Motor neuron (in vitro differentiated cells): ENCODE results near the gene DCLK1. TPM values are rescaled to one million over a fixed set of nuclear protein-coding genes. Genes with fewer than 3 reads are reported as not detected.

ENCODE experiments used
- ATAC-seq, 8 experiments: fragments of 200-7000 bp; cut with Tn5 transposase; replicated peaks in 6 of 8; 2 replicates each; pipeline ENCODE4 v1.8.0; 2021; ENCODE audit warnings: mild to moderate bottlenecking in 8 of 8, moderate library complexity in 8 of 8
- H3K27ac ChIP-seq, 2 donors: fragments of 250-450 bp; sonication (Bioruptor Pico); 2 replicates each; pipeline ENCODE4 v1.9.0; 2021; ENCODE audit warnings: antibody characterized with exemption in 2 of 2, mild to moderate bottlenecking in 2 of 2, moderate library complexity in 1 of 2
- H3K4me1 ChIP-seq, 2 donors: fragments of 250-450 bp; sonication (Bioruptor Pico); replicated peaks in 1 of 2; 2 replicates each; pipeline ENCODE4 v1.6.1; 2021; ENCODE audit warnings: antibody characterized with exemption in 2 of 2, mild to moderate bottlenecking in 2 of 2, moderate library complexity in 1 of 2
- H3K4me3 ChIP-seq, 5 donors: fragments of 250-450 bp; sonication (Bioruptor Pico); 2 replicates each; pipeline ENCODE4 v1.9.0; 2021; ENCODE audit warnings: antibody characterized with exemption in 5 of 5, mild to moderate bottlenecking in 5 of 5, moderate library complexity in 4 of 5
- WGBS, 10 experiments: fragments of 450-650 bp; shearing (Covaris generic); methylation state at CpG; one replicate each; pipeline ENCODE4 v1.0.0; 2022; 5-methylcytosine and 5-hydroxymethylcytosine counted together
- in situ Hi-C, 9 experiments: fragments of 400-800 bp; cut with MboI; loops; one replicate each; pipeline ENCODE4 v1.15.0; 2021; ENCODE audit warnings: low sequenced_read_pairs in 9 of 9, low pct_unique_long_range_greater_than_20kb in 2 of 9; ENCODE audit not compliant: unreplicated experiment in 9 of 9
- total RNA-seq, 8 experiments: library from RNA; unstranded; fragments of 300-600 nt; gene quantifications; 2 replicates each; pipeline versions ENCODE4 v1.2.3 to v1.2.4, GENCODE V29; 2022

Gene DCLK1
- total RNA-seq, 8 experiments from 2014 or later, result 25.3 to 117 (median 58.2) TPM

GRCh38 chr13:35848336-35849255, 282.6 kb downstream of the DCLK1 start:
- peaks cover 0 to 4% of the 10 kb centered on the region in 2 donors for H3K4me1 ChIP-seq
- no peak overlapping the region for H3K4me3 ChIP-seq
- WGBS, 10 experiments, result 15 to 75% (median 61%) methylated on average over 2 to 3 of the region's 3 CpGs
- H3K27ac ChIP-seq, result no peak overlapping the region
- in situ Hi-C loops, result no loop called here
- no peak for ATAC-seq

- no peak overlapping the region for H3K27ac ChIP-seq
- ATAC-seq, result no peak
- H3K4me3 ChIP-seq, result no peak overlapping the region
- H3K4me1 ChIP-seq, result no peaks in the 10 kb centered on the region
- in situ Hi-C loops, result no loop called here
Observed at GRCh38 chr13:35843272-35843671, 287.9 kb downstream of the DCLK1 start.

- Histone ChIP-seq H3K4me1 (no peaks in the 10 kb centered on the region), H3K4me3 (no peak overlapping the region), H3K27ac (no peak overlapping the region)
- no peak for ATAC-seq
- WGBS, 10 experiments, result 17 to 98% (median 91%) methylated on average over 2 to 4 of the region's 4 CpGs
- in situ Hi-C loops, result no loop called here
Observed at GRCh38 chr13:35841060-35841521, 290.1 kb downstream of the DCLK1 start.

GRCh38 chr13:35839806-35840205, 291.4 kb downstream of the DCLK1 start:
- in situ Hi-C loops, result no loop called here
- Histone ChIP-seq H3K4me3 (no peak overlapping the region), H3K27ac (no peak overlapping the region), H3K4me1 (no peaks in the 10 kb centered on the region)
- 10 to 100% (median 92%) methylated on average over 1 to 5 of the region's 5 CpGs; no CpG with 5 or more reads in 2 of the 10 experiments for WGBS, 10 experiments
- no peak for ATAC-seq

- H3K4me1 ChIP-seq, result no peaks in the 10 kb centered on the region
- H3K4me3 ChIP-seq, result no peak overlapping the region
- WGBS, 10 experiments, result 14 to 100% (median 91%) methylated on average over 1 of the region's 1 CpG; no CpG with 5 or more reads in 3 of the 10 experiments
- no peak for ATAC-seq
- H3K27ac ChIP-seq, result no peak overlapping the region
- in situ Hi-C loops, result no loop called here
Observed at GRCh38 chr13:35838356-35838755, 292.8 kb downstream of the DCLK1 start.

- WGBS, 10 experiments, result 0 to 100% (median 94%) methylated on average over 1 to 7 of the region's 7 CpGs; no CpG with 5 or more reads in 1 of the 10 experiments
- ATAC-seq, result peak in 2 of 8 experiments; percentile 47 to 80
- in situ Hi-C loops, result no loop called here
- Histone ChIP-seq H3K4me1 (no peaks in the 10 kb centered on the region), H3K4me3 (no peak overlapping the region), H3K27ac (no peak overlapping the region)
Observed at GRCh38 chr13:35836446-35836845, 294.7 kb downstream of the DCLK1 start.

- in situ Hi-C loops, result no loop called here
- no peak for ATAC-seq
- no peaks in the 10 kb centered on the region for H3K4me1 ChIP-seq
- H3K4me3 ChIP-seq, result no peak overlapping the region
- 0 to 100% (median 94%) methylated on average over 1 to 4 of the region's 4 CpGs; no CpG with 5 or more reads in 2 of the 10 experiments for WGBS, 10 experiments
- H3K27ac ChIP-seq, result no peak overlapping the region
Observed at GRCh38 chr13:35835989-35836388, 295.2 kb downstream of the DCLK1 start.

GRCh38 chr13:35833608-35834275, 297.4 kb downstream of the DCLK1 start:
- no peak overlapping the region for H3K27ac ChIP-seq
- WGBS, 10 experiments, result 66 to 100% (median 96%) methylated on average over 2 to 6 of the region's 6 CpGs; no CpG with 5 or more reads in 2 of the 10 experiments
- H3K4me3 ChIP-seq, result no peak overlapping the region
- in situ Hi-C loops, result no loop called here
- H3K4me1 ChIP-seq, result no peaks in the 10 kb centered on the region
- ATAC-seq, result no peak

GRCh38 chr13:35833031-35833430, 298.2 kb downstream of the DCLK1 start:
- Histone ChIP-seq H3K4me1 (no peaks in the 10 kb centered on the region), H3K27ac (no peak overlapping the region), H3K4me3 (no peak overlapping the region)
- 62 to 100% (median 87%) methylated on average over 3 to 7 of the region's 9 CpGs; no CpG with 5 or more reads in 4 of the 10 experiments for WGBS, 10 experiments
- ATAC-seq, result no peak
- in situ Hi-C loops, result no loop called here

- in situ Hi-C loops, result no loop called here
- no peak overlapping the region for H3K4me3 ChIP-seq
- H3K27ac ChIP-seq, result no peak overlapping the region
- H3K4me1 ChIP-seq, result no peaks in the 10 kb centered on the region
- ATAC-seq, result no peak
- 80 to 100% (median 92%) methylated on average over 1 of the region's 1 CpG; no CpG with 5 or more reads in 6 of the 10 experiments for WGBS, 10 experiments
Observed at GRCh38 chr13:35832551-35832950, 298.6 kb downstream of the DCLK1 start.

GRCh38 chr13:35830850-35831450, 300.2 kb downstream of the DCLK1 start:
- no peak overlapping the region for H3K27ac ChIP-seq
- no peak overlapping the region for H3K4me3 ChIP-seq
- WGBS, 10 experiments, result 79 to 100% (median 86%) methylated on average over 1 to 2 of the region's 2 CpGs; no CpG with 5 or more reads in 3 of the 10 experiments
- in situ Hi-C loops, result no loop called here
- no peak for ATAC-seq
- no peaks in the 10 kb centered on the region for H3K4me1 ChIP-seq

GRCh38 chr13:35826626-35827254, 304.4 kb downstream of the DCLK1 start:
- in situ Hi-C loops, result no loop called here
- ATAC-seq, result no peak
- WGBS, 10 experiments, result 52 to 87% (median 81%) methylated on average over 3 to 10 of the region's 10 CpGs
- Histone ChIP-seq H3K4me3 (no peak overlapping the region), H3K4me1 (no peaks in the 10 kb centered on the region), H3K27ac (no peak overlapping the region)

GRCh38 chr13:35824825-35825224, 306.4 kb downstream of the DCLK1 start:
- 49 to 94% (median 84%) methylated on average over 1 to 8 of the region's 8 CpGs; no CpG with 5 or more reads in 2 of the 10 experiments for WGBS, 10 experiments

More at GRCh38 chr13:35824825-35825224, 306.4 kb downstream of the DCLK1 start:
- H3K4me1 ChIP-seq, result no peaks in the 10 kb centered on the region
- ATAC-seq, result no peak
- H3K4me3 ChIP-seq, result no peak overlapping the region
- in situ Hi-C loops, result no loop called here
- H3K27ac ChIP-seq, result no peak overlapping the region
